ENCODE results near the gene TMEM201.

- no peak for TF ChIP-seq EZH2 (IDR thresholded peaks at IDR 0.05)
- no peak for TF ChIP-seq POLR2AphosphoS5 (IDR thresholded peaks at IDR 0.05; ENCODE audit: borderline replicate concordance, low read depth, low read length)
- TF ChIP-seq FOXP2 (optimal IDR thresholded peaks at IDR 0.05; ENCODE audit: control extremely low read depth, extremely low read length, insufficient read depth) = no peak
Measured at GRCh38 chr1:9612871-9613624, 24.3 kb downstream of the TMEM201 start.

Data from SK-N-MC (cell line).